Thyroid gland (tissue), 4 donors: ENCODE measurements around the gene PLA2G2D.

ENCODE experiments used
- CTCF ChIP-seq, 6 experiments: fragments of 200-600 bp in 3 of 6; fragments of 450-650 bp in 3 of 6; sonication (generic) in 3 of 6; IDR thresholded peaks; one replicate each; pipeline ENCODE4 v1.5.1; 2016 to 2019; ENCODE audit warnings: antibody characterized with exemption in 6 of 6, mild to moderate bottlenecking in 2 of 6, inconsistent platforms in 1 of 6, moderate library complexity in 1 of 6
- POLR2A ChIP-seq, 2 donors: fragments of 450-650 bp; IDR thresholded peaks; one replicate each; pipeline ENCODE4 v1.6.1; 2017; ENCODE audit warnings: antibody characterized with exemption in 2 of 2, mild to moderate bottlenecking in 2 of 2, moderate library complexity in 1 of 2

- TF ChIP-seq POLR2A (IDR thresholded peaks at IDR 0.05) = no peak
- peak in 5 of 6 experiments; percentile 26 to 67 (median 54) for TF ChIP-seq CTCF (IDR thresholded peaks at IDR 0.05)
Observed at GRCh38 chr1:20100632-20101355, 18.5 kb downstream of the PLA2G2D start.
